ENCODE measurements around the gene KANSL3. TPM values are rescaled to one million over a fixed set of nuclear protein-coding genes. Genes with fewer than 3 reads are reported as not detected.

The KANSL3 gene
- total and polyA plus RNA-seq, 4 experiments from 2014 or later: 13.3 to 69.7 (median 40.2) TPM

DNA sequence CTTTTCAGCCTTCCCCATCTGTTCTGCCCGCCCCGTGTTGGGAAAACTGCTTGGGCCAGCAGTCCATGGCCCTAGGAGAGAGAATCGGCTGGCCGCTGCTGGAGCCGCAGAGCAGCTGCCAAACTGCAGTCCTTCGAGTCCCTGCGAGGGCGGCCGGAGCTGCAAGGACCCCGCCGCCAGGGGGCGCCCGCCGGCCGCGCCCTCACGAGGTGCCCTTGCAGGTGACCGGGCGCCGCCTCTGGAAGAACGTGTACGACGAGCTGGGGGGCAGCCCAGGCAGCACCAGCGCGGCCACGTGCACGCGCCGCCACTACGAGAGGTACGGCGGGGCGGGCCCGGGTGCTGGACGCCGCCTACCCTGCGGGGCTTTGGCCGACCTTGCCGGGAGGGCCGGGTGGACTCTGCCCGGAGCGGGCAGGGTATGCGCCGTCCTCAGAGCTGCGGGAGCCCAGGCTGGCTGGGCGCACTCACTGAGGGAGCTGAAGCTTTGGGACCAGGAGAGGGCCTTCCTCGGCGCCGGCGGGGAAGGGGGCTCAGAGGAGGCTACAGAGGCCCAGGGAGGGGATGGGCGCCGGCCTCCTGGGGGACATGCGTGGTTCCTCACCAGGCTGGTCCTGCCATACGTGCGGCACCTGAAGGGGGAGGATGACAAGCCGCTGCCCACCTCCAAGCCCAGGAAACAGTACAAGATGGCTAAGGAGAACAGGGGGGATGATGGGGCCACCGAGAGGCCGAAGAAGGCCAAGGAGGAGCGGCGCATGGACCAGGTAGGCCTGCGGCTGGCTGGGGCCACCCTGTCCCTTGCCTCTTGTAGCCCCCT, 87.9 kb downstream of the KANSL3 start:
- H3K4me1 Mint-ChIP-seq: peaks cover 18 to 50% (median 34%) of the 10 kb centered on the region in 4 donors
- H3K27me3 Mint-ChIP-seq: no peaks in the 10 kb centered on the region
- H3K27me3 ChIP-seq (ENCODE audit: insufficient read depth, low read length): no peaks in the 10 kb centered on the region
- H3K9me3 ChIP-seq (ENCODE audit: control insufficient read depth in 1 of 2, low read length in 2 of 2): no peaks in the 10 kb centered on the region
- H3K4me3 Mint-ChIP-seq: no peak overlapping the region
- peaks cover 36% of the 10 kb centered on the region for H3K36me3 ChIP-seq (ENCODE audit: insufficient read depth, low read length)
- POLR2A ChIA-PET (ENCODE audit: partially characterized antibody): interaction anchor here (13.6 kb wide), 1 partner anchor 16 kb away, joined by 320 read pairs; the partner anchor contains the start of gene ARID5A
- CTCF ChIA-PET (ENCODE audit: partially characterized antibody): interaction anchor here (0.6 to 1.3 kb wide), 3 partner anchors 21 to 143 kb away, joined by 3 read pairs; no protein-coding TSS in a partner anchor
- peaks cover 0 to 3% (median 0%) of the 10 kb centered on the region in 8 donors for H3K9me3 Mint-ChIP-seq
- DNase-seq: no peak
- H3K27ac Mint-ChIP-seq: peak overlapping the region in 2 of 7 donors; percentile 40 to 46
- H3K4me1 ChIP-seq (ENCODE audit: insufficient read depth, low read length): peaks cover 46% of the 10 kb centered on the region
- intact Hi-C loops (cut with micrococcal nuclease): no loop called here
- H3K36me3 Mint-ChIP-seq: peaks cover 11 to 41% of the 10 kb centered on the region in 2 donors
- no peak overlapping the region for H3K4me3 ChIP-seq (ENCODE audit: low read length in 2 of 2)
- no peak overlapping the region for H3K27ac ChIP-seq (ENCODE audit: low read depth, low read length)

DNA sequence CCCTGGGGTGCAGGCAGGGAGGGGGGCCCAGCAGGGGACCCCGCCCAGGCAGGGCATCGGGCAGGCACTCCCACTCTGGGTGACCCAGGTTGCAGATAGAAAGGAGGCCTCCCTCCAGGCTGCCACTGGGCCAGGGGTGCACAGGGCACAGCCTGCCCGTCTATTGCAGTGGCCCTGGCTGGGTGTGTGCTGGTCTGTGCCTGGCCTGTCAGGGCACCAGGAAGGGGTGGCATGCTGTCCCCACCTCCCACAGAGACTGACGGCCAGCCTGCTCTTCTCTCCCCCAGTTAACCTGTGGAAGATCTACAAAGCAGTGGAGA, 88.7 kb downstream of the KANSL3 start:
- Histone ChIP-seq H3K36me3 (ENCODE audit: insufficient read depth, low read length) (peaks cover 40% of the 10 kb centered on the region), H3K27ac (ENCODE audit: low read depth, low read length) (no peak overlapping the region), H3K9me3 (ENCODE audit: control insufficient read depth in 1 of 2, low read length in 2 of 2) (no peaks in the 10 kb centered on the region), H3K27me3 (ENCODE audit: insufficient read depth, low read length) (no peaks in the 10 kb centered on the region), H3K4me3 (ENCODE audit: low read length in 2 of 2) (no peak overlapping the region), H3K4me1 (ENCODE audit: insufficient read depth, low read length) (peaks cover 50% of the 10 kb centered on the region)
- no peaks in the 10 kb centered on the region for H3K27me3 Mint-ChIP-seq
- H3K9me3 Mint-ChIP-seq: peaks cover 0 to 3% (median 0%) of the 10 kb centered on the region in 8 donors
- peaks cover 15 to 46% of the 10 kb centered on the region in 2 donors for H3K36me3 Mint-ChIP-seq
- peaks cover 24 to 53% (median 37%) of the 10 kb centered on the region in 4 donors for H3K4me1 Mint-ChIP-seq
- intact Hi-C loops (cut with micrococcal nuclease): no loop called here
- no peak for DNase-seq
- peak overlapping the region in 2 of 7 donors; percentile 40 to 46 for H3K27ac Mint-ChIP-seq
- ChIA-PET CTCF (ENCODE audit: partially characterized antibody) (interaction anchor here (1.3 kb wide), 1 partner anchor 21 kb away, joined by 3 read pairs; no protein-coding TSS in a partner anchor), POLR2A (ENCODE audit: partially characterized antibody) (interaction anchor here (13.6 kb wide), 1 partner anchor 15 kb away, joined by 320 read pairs; the partner anchor contains the start of gene ARID5A)
- no peak overlapping the region for H3K4me3 Mint-ChIP-seq

DNA sequence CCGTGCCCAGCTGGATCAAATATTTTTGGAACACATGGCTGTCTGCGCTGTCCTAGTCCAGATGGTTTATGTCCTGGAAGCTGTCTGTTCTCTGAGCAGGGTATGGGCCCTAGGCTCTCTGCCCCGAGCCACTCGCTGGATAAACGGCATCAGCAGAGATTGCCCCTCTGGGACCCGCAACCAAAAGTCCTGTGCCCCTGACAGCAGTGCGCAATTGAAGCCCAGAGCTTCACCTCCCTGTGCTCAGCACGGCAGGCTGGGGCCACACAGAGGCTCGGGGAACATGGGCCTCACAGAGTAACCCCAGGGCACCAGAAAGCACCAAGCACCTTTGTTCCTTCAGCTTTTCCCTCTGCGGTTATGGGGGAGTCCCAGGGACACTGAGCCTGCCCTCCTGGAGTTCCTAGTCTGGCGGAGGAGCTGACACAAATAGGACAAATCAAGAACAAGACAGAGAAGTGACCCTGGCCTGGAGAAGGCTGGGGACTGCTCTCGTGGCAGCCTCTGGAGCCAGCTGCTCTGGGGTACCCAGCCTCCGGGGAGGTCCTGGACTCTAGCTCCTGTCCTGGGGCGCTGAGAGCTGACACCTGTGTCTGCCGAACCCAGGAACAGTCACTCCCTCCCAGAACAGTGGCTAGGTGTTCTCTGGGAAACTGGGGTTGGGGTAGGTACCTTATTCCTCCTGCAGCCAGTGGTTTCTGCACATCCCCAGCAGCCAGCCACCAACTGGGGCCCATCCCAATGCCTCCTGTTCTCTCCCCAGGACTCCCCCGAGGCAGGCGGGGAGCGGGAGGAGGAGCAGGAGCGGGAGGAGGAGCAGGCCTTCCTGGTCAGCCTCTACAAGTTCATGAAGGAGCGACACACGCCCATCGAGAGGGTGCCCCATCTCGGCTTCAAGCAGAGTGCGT, 89.3 kb downstream of the KANSL3 start:
- H3K27ac ChIP-seq (ENCODE audit: low read depth, low read length): no peak overlapping the region
- peak overlapping the region in 2 of 7 donors; percentile 12 to 63 for H3K27ac Mint-ChIP-seq
- H3K36me3 Mint-ChIP-seq: peaks cover 20 to 52% of the 10 kb centered on the region in 2 donors
- DNase-seq: no peak
- H3K4me3 ChIP-seq (ENCODE audit: low read length in 2 of 2): no peak overlapping the region
- H3K27me3 Mint-ChIP-seq: no peaks in the 10 kb centered on the region
- H3K36me3 ChIP-seq (ENCODE audit: insufficient read depth, low read length): peaks cover 40% of the 10 kb centered on the region
- no peak overlapping the region for H3K4me3 Mint-ChIP-seq
- peaks cover 50% of the 10 kb centered on the region for H3K4me1 ChIP-seq (ENCODE audit: insufficient read depth, low read length)
- intact Hi-C loops (cut with micrococcal nuclease): no loop called here
- peaks cover 0 to 1% (median 0%) of the 10 kb centered on the region in 8 donors for H3K9me3 Mint-ChIP-seq
- ChIA-PET POLR2A (ENCODE audit: partially characterized antibody) (interaction anchor here (0.8 to 13.6 kb wide), 2 partner anchors 14 to 228 kb away, joined by 3 to 320 read pairs; partner anchors contain the start of gene ARID5A), CTCF (ENCODE audit: partially characterized antibody) (interaction anchor here (1.3 to 1.4 kb wide), 4 partner anchors 9 to 141 kb away, joined by 3 to 6 read pairs (median 5); no protein-coding TSS in a partner anchor)
- no peaks in the 10 kb centered on the region for H3K27me3 ChIP-seq (ENCODE audit: insufficient read depth, low read length)
- no peaks in the 10 kb centered on the region for H3K9me3 ChIP-seq (ENCODE audit: control insufficient read depth in 1 of 2, low read length in 2 of 2)
- peaks cover 27 to 53% (median 39%) of the 10 kb centered on the region in 4 donors for H3K4me1 Mint-ChIP-seq

- DNase-seq: no peak
- Mint-ChIP-seq H3K36me3 (peaks cover 28 to 59% of the 10 kb centered on the region in 2 donors), H3K9me3 (no peaks in the 10 kb centered on the region), H3K4me1 (peaks cover 34 to 53% (median 44%) of the 10 kb centered on the region in 4 donors), H3K27ac (peak overlapping the region in 6 of 7 donors; percentile 29 to 81 (median 50)), H3K4me3 (peak overlapping the region in 3 of 8 donors; percentile 35 to 69 (median 50)), H3K27me3 (no peaks in the 10 kb centered on the region)
- ChIA-PET POLR2A (ENCODE audit: partially characterized antibody) (interaction anchor here (0.6 to 13.6 kb wide), 2 partner anchors 13 to 24 kb away, joined by 3 to 320 read pairs; partner anchors contain the start of gene ARID5A), CTCF (ENCODE audit: partially characterized antibody) (interaction anchor here (1.3 to 1.4 kb wide), 5 partner anchors 8 to 140 kb away, joined by 3 to 6 read pairs (median 4); no protein-coding TSS in a partner anchor)
- no peak overlapping the region for H3K27ac ChIP-seq (ENCODE audit: low read depth, low read length)
- H3K4me3 ChIP-seq (ENCODE audit: low read length in 2 of 2): no peak overlapping the region
- intact Hi-C loops (cut with micrococcal nuclease): no loop called here
- H3K9me3 ChIP-seq (ENCODE audit: control insufficient read depth in 1 of 2, low read length in 2 of 2): no peaks in the 10 kb centered on the region
- H3K27me3 ChIP-seq (ENCODE audit: insufficient read depth, low read length): no peaks in the 10 kb centered on the region
- peaks cover 53% of the 10 kb centered on the region for H3K4me1 ChIP-seq (ENCODE audit: insufficient read depth, low read length)
- H3K36me3 ChIP-seq (ENCODE audit: insufficient read depth, low read length): peaks cover 47% of the 10 kb centered on the region
Measured at GRCh38 chr2:96547731-96548171, 90.4 kb downstream of the KANSL3 start.

DNA sequence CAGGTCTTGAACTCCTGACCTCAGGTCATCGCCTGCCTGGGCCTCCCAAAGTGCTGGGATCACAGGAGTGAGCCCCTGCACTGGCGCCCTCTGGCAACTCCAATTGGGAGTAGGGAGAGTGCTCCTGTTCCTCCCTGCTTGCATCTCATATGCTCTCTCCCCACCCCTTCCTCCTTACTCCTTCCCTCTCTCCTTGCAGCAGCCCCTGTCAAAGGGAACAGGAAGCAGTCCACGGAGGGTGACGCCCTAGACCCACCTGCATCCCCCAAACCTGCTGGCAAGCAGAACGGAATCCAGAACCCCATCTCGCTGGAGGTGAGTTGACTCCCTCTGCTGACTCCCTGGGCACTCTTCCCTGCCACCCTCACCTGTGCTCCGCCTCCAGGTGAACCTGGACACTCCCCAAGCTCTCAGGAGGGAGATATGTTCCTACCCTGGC, 90.9 kb downstream of the KANSL3 start:
- peaks cover 37 to 57% (median 48%) of the 10 kb centered on the region in 4 donors for H3K4me1 Mint-ChIP-seq
- peak overlapping the region; percentile 29 to 81 (median 43) for H3K27ac Mint-ChIP-seq
- H3K4me3 Mint-ChIP-seq: peak overlapping the region in 3 of 8 donors; percentile 35 to 69 (median 50)
- ChIA-PET CTCF (ENCODE audit: partially characterized antibody) (interaction anchor here (1.1 to 1.4 kb wide), 4 partner anchors 8 to 29 kb away, joined by 3 to 6 read pairs (median 3); no protein-coding TSS in a partner anchor), POLR2A (ENCODE audit: partially characterized antibody) (interaction anchor here (13.6 kb wide), 1 partner anchor 13 kb away, joined by 320 read pairs; the partner anchor contains the start of gene ARID5A)
- H3K27ac ChIP-seq (ENCODE audit: low read depth, low read length): no peak overlapping the region
- no peak for DNase-seq
- peaks cover 58% of the 10 kb centered on the region for H3K4me1 ChIP-seq (ENCODE audit: insufficient read depth, low read length)
- intact Hi-C loops (cut with micrococcal nuclease): no loop called here
- H3K27me3 ChIP-seq (ENCODE audit: insufficient read depth, low read length): no peaks in the 10 kb centered on the region
- H3K4me3 ChIP-seq (ENCODE audit: low read length in 2 of 2): no peak overlapping the region
- peaks cover 31 to 59% of the 10 kb centered on the region in 2 donors for H3K36me3 Mint-ChIP-seq
- no peaks in the 10 kb centered on the region for H3K9me3 Mint-ChIP-seq
- H3K9me3 ChIP-seq (ENCODE audit: control insufficient read depth in 1 of 2, low read length in 2 of 2): no peaks in the 10 kb centered on the region
- no peaks in the 10 kb centered on the region for H3K27me3 Mint-ChIP-seq
- H3K36me3 ChIP-seq (ENCODE audit: insufficient read depth, low read length): peaks cover 48% of the 10 kb centered on the region

DNA sequence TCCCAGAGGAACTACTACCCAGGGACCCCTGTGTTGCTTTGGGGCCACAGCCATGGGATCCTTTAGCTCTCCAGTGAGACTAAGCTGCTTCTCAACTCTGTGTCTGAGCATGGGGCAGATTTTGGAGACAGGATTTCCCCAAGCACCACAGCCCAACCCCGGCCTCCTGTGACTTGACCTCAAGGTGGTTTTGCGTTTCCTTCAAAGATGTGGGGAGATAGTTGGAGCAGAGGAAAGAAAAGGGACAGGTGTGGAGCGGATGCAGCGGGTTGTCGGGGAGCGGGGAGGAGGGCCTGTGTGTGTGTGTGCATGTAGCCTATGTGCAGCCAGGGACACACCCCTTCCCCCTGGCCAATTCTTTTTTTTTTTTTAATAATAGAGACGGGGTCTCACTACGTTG, 91.3 kb downstream of the KANSL3 start:
- Histone ChIP-seq H3K4me3 (ENCODE audit: low read length in 2 of 2) (peak overlapping the region in 1 of 2 donors; percentile 13), H3K27me3 (ENCODE audit: insufficient read depth, low read length) (no peaks in the 10 kb centered on the region), H3K36me3 (ENCODE audit: insufficient read depth, low read length) (peaks cover 48% of the 10 kb centered on the region), H3K9me3 (ENCODE audit: control insufficient read depth in 1 of 2, low read length in 2 of 2) (no peaks in the 10 kb centered on the region), H3K4me1 (ENCODE audit: insufficient read depth, low read length) (peaks cover 62% of the 10 kb centered on the region), H3K27ac (ENCODE audit: low read depth, low read length) (peak overlapping the region; percentile 1)
- peak in 4 of 5 donors; percentile 32 to 57 (median 48) for DNase-seq
- H3K4me1 Mint-ChIP-seq: peaks cover 37 to 62% (median 50%) of the 10 kb centered on the region in 4 donors
- no peaks in the 10 kb centered on the region for H3K27me3 Mint-ChIP-seq
- POLR2A ChIA-PET (ENCODE audit: partially characterized antibody): interaction anchor here (13.6 kb wide), 1 partner anchor 12 kb away, joined by 320 read pairs; the partner anchor contains the start of gene ARID5A
- H3K27ac Mint-ChIP-seq: peak overlapping the region; percentile 16 to 90 (median 79)
- intact Hi-C loops (cut with micrococcal nuclease): no loop called here
- peaks cover 31 to 57% of the 10 kb centered on the region in 2 donors for H3K36me3 Mint-ChIP-seq
- no peaks in the 10 kb centered on the region for H3K9me3 Mint-ChIP-seq
- peak overlapping the region in 7 of 8 donors; percentile 57 to 70 (median 65) for H3K4me3 Mint-ChIP-seq
- CTCF ChIA-PET (ENCODE audit: partially characterized antibody): interaction anchor here (0.5 to 1.3 kb wide), 3 partner anchors 9 to 246 kb away, joined by 3 to 4 read pairs (median 3); no protein-coding TSS in a partner anchor

All from CD4-positive, alpha-beta memory T cell (primary cell).